ENCODE results near the gene NR2E1. TPM values are rescaled to one million over a fixed set of nuclear protein-coding genes. Genes with fewer than 3 reads are reported as not detected.

The NR2E1 gene
- total RNA-seq, 1 donor from 2014 or later = 1.0 TPM

DNA sequence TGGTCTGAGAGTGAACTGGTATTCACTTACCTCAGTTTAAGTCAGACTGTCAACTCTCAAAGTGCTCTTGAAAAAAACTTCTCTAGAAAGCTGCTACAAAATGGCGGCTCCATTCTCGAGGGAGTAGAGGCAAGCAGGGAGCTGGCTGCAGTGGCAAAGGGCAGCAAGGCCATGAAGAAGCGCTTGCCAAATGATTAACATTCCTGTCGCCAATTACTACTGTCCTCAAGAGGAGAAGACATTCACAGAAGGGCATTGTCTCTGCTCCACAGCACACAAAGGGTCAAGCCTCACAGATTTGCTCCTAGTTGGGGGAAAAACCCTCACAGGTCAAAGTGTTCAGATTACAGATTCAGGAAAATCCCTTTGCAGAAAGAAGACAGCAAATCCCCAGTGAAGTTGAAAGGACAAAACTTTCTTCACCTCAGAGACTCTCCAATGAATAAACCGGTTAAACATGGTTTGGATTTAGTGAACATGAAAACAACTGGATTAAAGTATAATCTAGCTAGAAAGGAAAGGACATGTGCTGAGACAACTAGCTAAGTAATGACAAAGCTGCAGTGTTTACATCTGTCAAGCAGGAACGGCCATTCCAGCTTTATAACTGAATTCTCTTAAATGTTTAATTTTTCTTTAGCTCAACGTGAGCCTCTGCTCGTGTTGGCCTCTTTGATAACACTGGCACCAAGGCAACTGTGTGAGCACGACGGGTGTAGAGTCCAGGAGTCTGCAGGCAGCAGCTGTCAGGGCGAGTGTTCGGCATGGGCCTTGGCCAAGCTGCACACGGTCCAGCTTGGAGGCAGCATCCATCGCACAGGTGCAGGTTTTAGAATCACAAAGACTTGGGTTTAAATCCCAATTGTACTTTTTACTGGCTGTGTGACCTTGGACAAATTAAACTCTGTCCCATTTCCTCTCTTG lies 37.6 kb downstream of the NR2E1 start:
- no peak overlapping the region for H2AFZ ChIP-seq (replicated peaks)
- DNase-seq (ENCODE audit: low spot score) = peak; percentile 84
- no peaks in the 10 kb centered on the region for H3K79me2 ChIP-seq (ENCODE audit: low read depth)
- no peaks in the 10 kb centered on the region for H3K27me3 ChIP-seq
- no peak overlapping the region for H3K4me3 ChIP-seq
- H3K27ac ChIP-seq = peak overlapping the region; percentile 73
- Mint-ChIP-seq H3K4me3 (no peak overlapping the region), H3K27me3 (ENCODE audit: insufficient read depth, low read depth) (no peaks in the 10 kb centered on the region), H3K27ac (peak overlapping the region; percentile 50), H3K36me3 (peaks cover 4% of the 10 kb centered on the region), H3K4me1 (peaks cover 13% of the 10 kb centered on the region), H3K9me3 (no peaks in the 10 kb centered on the region)
- peaks cover 21% of the 10 kb centered on the region for H3F3A ChIP-seq (ENCODE audit: low read depth)
- H3K36me3 ChIP-seq = no peaks in the 10 kb centered on the region
- H3K4me2 ChIP-seq = peak overlapping the region; percentile 41
- H4K20me1 ChIP-seq (ENCODE audit: low read depth) = no peaks in the 10 kb centered on the region
- TF ChIP-seq EZH2 (IDR thresholded peaks at IDR 0.05) (peak; percentile 27), EZH2phosphoT487 (IDR thresholded peaks at IDR 0.05) (peak; percentile 33)
- TF ChIP-seq, protein P1, sequence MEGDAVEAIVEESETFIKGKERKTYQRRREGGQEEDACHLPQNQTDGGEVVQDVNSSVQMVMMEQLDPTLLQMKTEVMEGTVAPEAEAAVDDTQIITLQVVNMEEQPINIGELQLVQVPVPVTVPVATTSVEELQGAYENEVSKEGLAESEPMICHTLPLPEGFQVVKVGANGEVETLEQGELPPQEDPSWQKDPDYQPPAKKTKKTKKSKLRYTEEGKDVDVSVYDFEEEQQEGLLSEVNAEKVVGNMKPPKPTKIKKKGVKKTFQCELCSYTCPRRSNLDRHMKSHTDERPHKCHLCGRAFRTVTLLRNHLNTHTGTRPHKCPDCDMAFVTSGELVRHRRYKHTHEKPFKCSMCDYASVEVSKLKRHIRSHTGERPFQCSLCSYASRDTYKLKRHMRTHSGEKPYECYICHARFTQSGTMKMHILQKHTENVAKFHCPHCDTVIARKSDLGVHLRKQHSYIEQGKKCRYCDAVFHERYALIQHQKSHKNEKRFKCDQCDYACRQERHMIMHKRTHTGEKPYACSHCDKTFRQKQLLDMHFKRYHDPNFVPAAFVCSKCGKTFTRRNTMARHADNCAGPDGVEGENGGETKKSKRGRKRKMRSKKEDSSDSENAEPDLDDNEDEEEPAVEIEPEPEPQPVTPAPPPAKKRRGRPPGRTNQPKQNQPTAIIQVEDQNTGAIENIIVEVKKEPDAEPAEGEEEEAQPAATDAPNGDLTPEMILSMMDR (IDR thresholded peaks at IDR 0.05) = no peak
- peaks cover 27% of the 10 kb centered on the region for H3K4me1 ChIP-seq
- no peaks in the 10 kb centered on the region for H3K9me3 ChIP-seq (ENCODE audit: low read depth)
- no peak overlapping the region for H3K9ac ChIP-seq

DNA sequence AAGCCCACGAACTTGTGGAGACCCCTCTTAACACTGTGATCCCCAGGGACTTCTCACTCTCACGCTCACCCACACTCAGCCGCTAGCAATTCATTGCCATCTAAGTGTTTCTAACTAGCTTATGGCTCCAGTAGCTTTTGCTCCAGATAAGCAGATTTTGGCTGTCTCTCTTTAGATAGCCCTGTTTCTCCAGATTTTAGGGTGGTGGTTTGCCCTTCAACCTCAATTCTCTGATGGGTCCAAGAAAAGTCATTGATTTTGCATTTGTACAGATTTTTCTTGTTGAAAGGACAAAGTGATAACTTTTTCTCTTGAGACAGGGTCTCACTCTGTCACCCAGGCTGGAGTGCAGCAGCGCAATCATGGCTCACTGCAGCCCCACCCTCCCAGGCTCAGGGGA lies 41.2 kb downstream of the NR2E1 start:
- H3K4me3 Mint-ChIP-seq = no peak overlapping the region
- Histone ChIP-seq H2AFZ (replicated peaks) (no peak overlapping the region), H3K36me3 (peaks cover 6% of the 10 kb centered on the region), H3K9ac (no peak overlapping the region), H3K9me3 (ENCODE audit: low read depth) (no peaks in the 10 kb centered on the region), H3K4me2 (no peak overlapping the region), H3F3A (ENCODE audit: low read depth) (peaks cover 21% of the 10 kb centered on the region), H3K27me3 (no peaks in the 10 kb centered on the region), H3K4me3 (no peak overlapping the region), H3K79me2 (ENCODE audit: low read depth) (no peaks in the 10 kb centered on the region), H3K27ac (no peak overlapping the region), H3K4me1 (peaks cover 27% of the 10 kb centered on the region), H4K20me1 (ENCODE audit: low read depth) (no peaks in the 10 kb centered on the region)
- TF ChIP-seq, protein P1 (IDR thresholded peaks at IDR 0.05) = no peak
- no peak for TF ChIP-seq EZH2phosphoT487 (IDR thresholded peaks at IDR 0.05)
- TF ChIP-seq EZH2 (IDR thresholded peaks at IDR 0.05) = no peak
- H3K4me1 Mint-ChIP-seq = peaks cover 13% of the 10 kb centered on the region
- H3K27me3 Mint-ChIP-seq (ENCODE audit: insufficient read depth, low read depth) = no peaks in the 10 kb centered on the region
- H3K27ac Mint-ChIP-seq = no peak overlapping the region
- H3K9me3 Mint-ChIP-seq = no peaks in the 10 kb centered on the region
- DNase-seq (ENCODE audit: low spot score) = no peak
- H3K36me3 Mint-ChIP-seq = peaks cover 13% of the 10 kb centered on the region

DNA sequence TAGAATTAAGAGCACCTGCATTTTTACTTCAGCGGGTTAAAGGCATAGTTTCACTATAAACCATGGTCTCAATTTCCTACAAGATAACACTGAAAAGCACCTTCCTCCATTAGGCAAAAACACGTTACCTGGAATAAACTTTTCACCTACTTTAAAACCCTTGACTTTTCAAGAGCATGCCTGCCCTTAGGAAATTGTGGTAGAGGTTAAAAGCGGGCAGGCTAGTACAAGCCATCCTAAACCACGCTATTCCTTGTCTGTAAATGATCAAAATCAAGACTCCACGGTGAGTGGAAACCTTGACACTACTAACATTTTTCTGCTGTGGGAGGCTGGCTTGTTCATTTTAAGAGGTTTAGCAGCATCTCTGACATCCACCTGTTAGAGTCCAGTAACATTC lies 43.9 kb downstream of the NR2E1 start:
- peaks cover 15% of the 10 kb centered on the region for H3K36me3 Mint-ChIP-seq
- H3K27ac ChIP-seq = no peak overlapping the region
- TF ChIP-seq, protein P1 (IDR thresholded peaks at IDR 0.05) = no peak
- no peak for TF ChIP-seq EZH2phosphoT487 (IDR thresholded peaks at IDR 0.05)
- no peak for TF ChIP-seq EZH2 (IDR thresholded peaks at IDR 0.05)
- H3K4me1 Mint-ChIP-seq = no peaks in the 10 kb centered on the region
- H3K4me1 ChIP-seq = peaks cover 8% of the 10 kb centered on the region
- H4K20me1 ChIP-seq (ENCODE audit: low read depth) = no peaks in the 10 kb centered on the region
- no peaks in the 10 kb centered on the region for H3K27me3 ChIP-seq
- H3K9me3 ChIP-seq (ENCODE audit: low read depth) = no peaks in the 10 kb centered on the region
- no peaks in the 10 kb centered on the region for H3K79me2 ChIP-seq (ENCODE audit: low read depth)
- H3K27ac Mint-ChIP-seq = no peak overlapping the region
- no peak overlapping the region for H2AFZ ChIP-seq (replicated peaks)
- no peaks in the 10 kb centered on the region for H3F3A ChIP-seq (ENCODE audit: low read depth)
- no peaks in the 10 kb centered on the region for H3K27me3 Mint-ChIP-seq (ENCODE audit: insufficient read depth, low read depth)
- no peak overlapping the region for H3K4me3 Mint-ChIP-seq
- peaks cover 6% of the 10 kb centered on the region for H3K36me3 ChIP-seq
- no peak overlapping the region for H3K4me2 ChIP-seq
- no peak overlapping the region for H3K4me3 ChIP-seq
- no peak overlapping the region for H3K9ac ChIP-seq
- DNase-seq (ENCODE audit: low spot score) = no peak
- H3K9me3 Mint-ChIP-seq = no peaks in the 10 kb centered on the region
